NCI-H146 (cell line): Measurements from ENCODE around the gene INO80B.
"Not testable (repeated sequence)": the region's sequence is repeated elsewhere in the genome, so short reads cannot be mapped to it uniquely, and the experiment has no call there.

Experiments
- DNase-seq: peaks from one replicate; lab custom pipeline; 2025; lab: John Stamatoyannopoulos, UW

The INO80B gene

GRCh38 chr2:74448771-74449170 is 6.1 kb upstream of the INO80B start:
- DNase-seq = no peak

GRCh38 chr2:74450570-74451190 is 4.2 kb upstream of the INO80B start:
- no peak for DNase-seq

GRCh38 chr2:74457129-74457548 is 2.3 kb downstream of the INO80B start:
- DNase-seq = no peak

- peak; percentile 91 for DNase-seq
These were observed 2.8 kb downstream of the INO80B start for GRCh38 chr2:74457549-74458131.

GRCh38 chr2:74458132-74458937 is 3.4 kb downstream of the INO80B start, which contains the start of gene WBP1:
TSS of gene WBP1 (plus strand) at chr2:74458438. CDS start at chr2:74458603, 165 bp downstream.
- peak; percentile 100 for DNase-seq

- DNase-seq = peak; percentile 22
These were observed 4.1 kb downstream of the INO80B start for GRCh38 chr2:74458938-74459363.

- DNase-seq = not testable (repeated sequence)
These were observed 4.7 kb downstream of the INO80B start for GRCh38 chr2:74459503-74460118.

GRCh38 chr2:74460187-74460586 is 5.3 kb downstream of the INO80B start:
- DNase-seq = not testable (repeated sequence)

GRCh38 chr2:74461187-74462053 is 6.5 kb downstream of the INO80B start:
- no peak for DNase-seq

- DNase-seq = no peak
These were observed 7.3 kb downstream of the INO80B start for GRCh38 chr2:74462054-74462785.

GRCh38 chr2:74462786-74463105 is 7.9 kb downstream of the INO80B start:
- DNase-seq = no peak

GRCh38 chr2:74464406-74464805 is 9.5 kb downstream of the INO80B start:
- peak; percentile 17 for DNase-seq

- not testable (repeated sequence) for DNase-seq
These were observed 15.9 kb downstream of the INO80B start for GRCh38 chr2:74470742-74471141.

GRCh38 chr2:74471332-74472065 is 16.6 kb downstream of the INO80B start:
- DNase-seq = no peak

- DNase-seq = peak; percentile 94
These were observed 17.4 kb downstream of the INO80B start, which contains the start of gene MRPL53 for GRCh38 chr2:74472086-74472944. TSS of gene MRPL53 (minus strand) at chr2:74472680. CDS start at chr2:74472660, 20 bp downstream.

- no peak for DNase-seq
These were observed 18.0 kb downstream of the INO80B start for GRCh38 chr2:74472945-74473258.

GRCh38 chr2:74474481-74474880 is 19.6 kb downstream of the INO80B start:
- DNase-seq = no peak

GRCh38 chr2:74474899-74475298 is 20.0 kb downstream of the INO80B start:
- DNase-seq = peak; percentile 5

GRCh38 chr2:74481431-74481830 is 26.5 kb downstream of the INO80B start:
- no peak for DNase-seq
